Activated CD4-positive, alpha-beta T cell treated with anti-CD3 and anti-CD28 coated beads, Interleukin-2, amount 50 U/mL, for 24 hours (primary cell): ENCODE measurements around the gene KLHL29.

Source experiments
- DNase-seq, 2 donors: peaks; one replicate each; pipeline ENCODE4 v3.0.0-alpha.2; 2020; ENCODE audit warnings: low read depth in 1 of 2, low spot score in 1 of 2

The KLHL29 gene

DNA sequence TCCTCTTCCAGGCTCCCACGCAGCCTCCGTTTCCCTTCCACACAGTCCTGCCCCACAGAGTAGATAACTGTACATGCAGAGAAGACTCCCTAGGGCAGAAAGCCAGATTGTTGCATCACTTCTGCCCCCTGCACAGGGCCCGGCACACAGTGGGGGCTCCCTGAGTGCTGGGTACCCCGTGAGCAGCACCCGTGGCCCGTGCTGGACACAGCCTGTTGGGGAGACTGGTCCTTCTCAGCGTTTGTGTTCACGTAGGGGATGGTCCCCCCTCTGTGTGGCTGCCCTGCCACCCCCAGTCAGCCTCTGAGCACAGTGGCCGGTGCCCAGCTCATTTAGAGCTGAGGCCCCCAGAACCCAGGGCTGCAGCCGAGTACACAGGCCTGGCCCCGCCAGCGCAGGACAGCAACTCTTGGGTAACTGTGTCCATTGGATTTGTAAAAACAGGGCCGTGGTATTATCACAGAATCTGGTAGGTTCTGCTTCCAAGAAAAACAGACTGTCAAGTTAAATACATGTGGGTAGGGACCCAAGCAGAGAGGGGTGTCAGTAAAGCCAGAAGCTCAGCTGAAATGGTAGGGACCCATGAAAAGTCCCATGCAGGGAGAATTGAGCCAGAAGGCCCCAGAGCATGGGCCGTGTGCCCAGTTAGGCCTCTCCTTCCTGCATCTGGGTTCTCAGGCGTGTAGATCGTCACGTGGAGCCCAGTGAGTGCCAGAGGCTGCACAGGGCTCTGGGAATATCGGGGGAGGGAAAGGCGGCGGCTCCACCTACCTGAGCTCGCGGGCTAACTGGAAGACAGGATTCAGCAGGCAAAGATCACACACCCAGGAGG lies 284.6 kb downstream of the KLHL29 start:
- DNase-seq: no peak

DNA sequence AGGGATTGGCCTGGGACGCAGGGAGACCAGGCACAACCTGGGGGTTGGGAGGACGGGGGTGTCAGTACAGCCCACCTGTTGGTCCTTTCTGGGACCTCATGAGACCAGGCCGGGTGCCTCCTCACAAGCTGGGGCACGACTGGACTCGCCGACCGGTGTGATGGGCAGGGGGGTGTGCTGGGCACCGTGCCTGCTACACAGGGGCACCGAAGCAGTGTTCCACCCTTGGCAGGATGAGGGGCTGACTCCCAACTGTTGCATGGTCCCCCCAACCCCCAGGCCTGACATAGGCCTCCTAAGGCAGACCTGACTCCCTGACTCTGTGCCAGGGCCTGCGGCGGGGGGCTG lies 285.2 kb downstream of the KLHL29 start:
- DNase-seq: no peak

DNA sequence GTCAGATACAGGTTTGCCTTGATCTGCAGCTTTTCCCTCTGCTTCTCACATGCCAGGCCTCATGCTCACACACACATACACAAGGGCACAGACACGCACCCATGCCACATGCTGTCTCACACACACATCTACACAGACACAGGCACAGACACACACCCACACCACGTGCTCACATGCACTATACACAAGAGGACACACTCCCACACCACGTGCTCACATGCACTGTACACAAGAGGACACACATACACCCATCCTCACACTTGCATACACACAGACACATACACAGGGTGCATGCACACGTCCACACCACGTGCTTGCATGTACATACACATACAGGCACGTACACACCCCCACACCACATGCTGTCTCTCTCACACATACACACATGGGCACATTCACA lies 288.1 kb downstream of the KLHL29 start:
- no peak for DNase-seq

DNA sequence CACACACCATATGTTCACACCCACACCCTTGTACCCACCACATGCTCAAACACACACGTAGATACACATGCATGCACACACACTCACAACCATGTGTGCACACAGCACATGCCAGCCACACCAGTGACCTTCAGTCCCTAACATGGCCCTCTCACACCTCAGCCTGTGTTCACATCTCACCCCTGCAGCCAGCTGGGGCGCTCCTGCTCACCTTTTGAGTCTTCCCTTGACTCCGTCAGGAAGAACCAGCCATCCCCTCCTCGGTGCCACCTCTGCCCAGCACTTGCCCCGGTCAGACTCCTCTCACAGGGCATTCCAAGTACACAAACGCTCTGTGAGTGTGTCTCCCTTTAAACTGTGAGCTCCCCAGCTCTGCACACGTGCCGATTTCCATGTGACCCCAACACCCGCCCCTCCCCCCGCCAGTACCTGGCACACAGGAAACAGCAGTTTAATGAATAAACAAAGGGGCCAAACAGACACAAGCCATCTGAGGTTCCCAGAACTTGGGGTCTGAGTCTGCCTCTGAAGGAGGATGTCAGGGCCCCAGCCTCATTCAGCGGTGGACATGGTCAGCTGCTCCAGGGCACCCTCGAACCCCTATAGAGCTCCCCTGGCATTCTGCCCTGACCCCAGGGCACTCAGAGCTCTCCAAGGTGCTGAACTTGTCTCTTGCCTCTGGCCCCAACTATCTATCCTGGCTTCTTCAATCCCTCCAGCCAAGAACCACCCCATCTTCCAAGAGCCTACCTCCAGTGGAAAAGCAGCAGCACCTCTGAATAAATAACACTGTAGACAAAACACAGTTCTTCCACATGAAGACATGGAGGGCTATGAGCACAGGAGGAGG lies 289.1 kb downstream of the KLHL29 start:
- DNase-seq: no peak

DNA sequence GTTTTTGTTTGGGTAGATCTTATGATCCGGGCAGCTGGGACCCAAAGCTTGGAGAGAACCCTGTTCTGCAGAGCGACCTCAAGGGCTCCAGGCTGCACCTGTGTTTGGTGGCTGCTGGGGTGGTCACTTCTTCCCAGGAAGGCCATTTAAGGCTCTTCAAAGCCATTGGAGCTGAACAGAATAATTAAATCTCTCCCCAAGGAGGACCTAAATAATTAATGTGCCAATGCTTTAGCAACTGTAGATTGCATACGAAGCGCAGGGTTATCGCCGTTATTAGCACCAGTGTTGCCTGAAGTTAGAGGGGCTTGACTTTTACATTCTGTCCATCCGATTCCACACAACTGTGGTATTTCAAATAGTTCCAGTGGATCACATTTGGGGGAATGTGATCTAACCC lies 290.5 kb downstream of the KLHL29 start:
- no peak for DNase-seq

DNA sequence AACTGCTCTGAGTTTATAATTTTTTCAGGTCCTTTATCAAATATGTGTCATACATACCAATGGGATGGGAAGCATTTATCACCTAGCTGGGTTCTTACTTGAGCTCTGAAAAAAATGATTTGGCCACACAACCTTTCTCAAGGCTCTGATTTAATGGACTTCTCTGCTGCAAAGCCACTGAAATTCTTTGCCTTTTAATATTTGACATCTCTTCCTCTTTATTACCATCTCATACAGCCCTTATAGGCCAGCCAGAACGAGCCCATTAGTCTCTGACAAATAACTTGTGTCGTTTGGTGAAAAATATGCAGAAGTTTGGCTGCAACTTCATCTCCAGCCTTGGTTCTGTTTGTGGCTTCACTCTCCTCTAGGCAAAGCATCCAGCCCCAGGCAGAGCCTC lies 292.9 kb downstream of the KLHL29 start:
- no peak for DNase-seq

DNA sequence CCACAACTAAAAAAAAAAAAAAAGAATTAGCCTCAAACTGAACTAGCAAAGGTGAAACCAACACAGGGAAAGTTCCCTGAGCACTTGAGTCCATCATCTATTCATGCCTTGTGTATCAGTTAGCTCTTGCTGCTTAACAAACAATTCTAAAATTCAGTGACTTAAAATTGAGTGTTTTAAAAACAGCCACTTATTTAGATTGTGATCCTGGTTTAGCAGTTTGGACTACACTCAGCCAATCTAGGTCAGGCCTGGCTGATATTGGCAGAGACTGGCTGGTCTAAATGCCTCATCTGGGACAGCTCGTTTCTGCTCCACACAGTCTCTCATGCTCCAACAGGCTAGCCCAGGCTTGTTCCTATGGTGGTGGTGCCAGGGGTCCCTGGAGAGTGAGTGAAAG lies 294.1 kb downstream of the KLHL29 start:
- DNase-seq: no peak

DNA sequence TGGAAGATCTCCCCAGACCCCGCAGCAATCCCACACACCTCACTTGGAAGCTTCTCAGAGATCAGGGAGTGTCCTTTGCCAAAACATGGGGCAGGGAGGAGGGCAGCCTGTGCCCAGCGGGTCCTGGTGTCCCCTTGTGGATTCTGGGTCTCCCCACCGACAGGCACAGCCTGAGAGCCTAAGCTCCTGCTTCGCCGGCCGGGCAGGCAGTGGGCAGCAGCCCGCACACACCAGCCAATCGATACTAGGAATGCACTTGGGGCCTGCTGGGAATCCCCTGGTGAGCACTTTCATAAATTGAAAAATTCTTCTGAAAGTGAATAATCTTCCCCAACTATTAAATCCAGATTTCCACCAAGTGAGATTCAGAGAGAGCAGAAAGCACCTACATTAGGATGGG lies 296.0 kb downstream of the KLHL29 start:
- DNase-seq: no peak

DNA sequence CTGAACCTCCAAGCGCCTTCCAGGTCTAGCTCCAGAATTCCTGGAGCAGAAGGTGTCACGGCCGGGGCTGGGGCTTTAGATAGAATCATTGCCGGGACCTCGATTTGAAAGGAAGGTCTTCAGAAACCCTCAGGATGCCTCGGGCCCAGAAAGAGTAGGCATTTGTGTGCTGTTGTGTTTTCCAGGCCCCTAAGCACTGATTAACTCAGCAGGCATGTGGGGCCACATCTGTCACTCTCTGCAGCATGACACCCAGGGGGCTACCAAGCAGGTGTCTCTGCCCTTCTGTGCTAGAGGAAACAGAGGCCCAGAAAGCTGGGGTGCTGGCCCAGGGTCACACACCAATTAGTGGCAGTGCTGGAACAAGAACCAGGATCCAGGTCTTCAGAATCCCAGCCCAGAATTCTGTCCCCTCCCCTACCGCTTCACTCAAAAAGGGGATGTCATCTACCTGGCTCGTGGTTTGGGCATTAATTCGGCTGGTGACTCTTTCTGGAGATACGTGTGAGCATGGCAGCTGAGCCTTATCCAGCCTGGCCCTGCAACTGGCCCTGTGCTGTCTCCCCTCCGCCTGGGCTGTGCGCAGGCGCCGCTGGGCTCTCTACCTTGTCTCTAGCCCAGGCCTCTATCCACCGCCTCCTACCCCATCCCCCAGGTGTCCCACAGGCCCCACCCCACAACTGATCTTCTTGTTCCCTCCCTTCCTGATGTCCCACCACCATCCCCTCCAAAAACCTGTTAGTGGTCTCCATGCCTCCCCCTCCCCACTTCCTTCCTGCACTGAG lies 296.6 kb downstream of the KLHL29 start:
- DNase-seq: no peak

DNA sequence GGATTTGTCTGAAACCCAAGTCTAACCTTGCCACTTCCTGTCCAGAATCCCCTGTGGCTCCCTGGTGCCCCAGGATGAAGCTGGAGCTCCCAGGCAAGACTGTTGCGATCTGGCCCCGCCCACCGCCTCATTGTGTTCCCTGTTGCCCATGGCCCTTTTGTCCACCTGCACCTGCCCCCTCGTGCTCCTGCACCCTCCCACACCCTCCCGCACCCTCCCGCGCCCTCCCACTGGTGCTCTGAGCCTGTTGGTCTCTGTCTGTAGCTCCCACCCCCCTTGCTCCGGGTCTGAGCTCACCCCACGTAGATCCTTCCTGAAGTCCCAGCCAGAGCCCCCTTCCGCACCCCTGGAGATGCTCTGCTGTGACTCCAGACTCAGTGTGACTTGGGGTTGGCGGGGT lies 297.5 kb downstream of the KLHL29 start:
- DNase-seq: no peak

DNA sequence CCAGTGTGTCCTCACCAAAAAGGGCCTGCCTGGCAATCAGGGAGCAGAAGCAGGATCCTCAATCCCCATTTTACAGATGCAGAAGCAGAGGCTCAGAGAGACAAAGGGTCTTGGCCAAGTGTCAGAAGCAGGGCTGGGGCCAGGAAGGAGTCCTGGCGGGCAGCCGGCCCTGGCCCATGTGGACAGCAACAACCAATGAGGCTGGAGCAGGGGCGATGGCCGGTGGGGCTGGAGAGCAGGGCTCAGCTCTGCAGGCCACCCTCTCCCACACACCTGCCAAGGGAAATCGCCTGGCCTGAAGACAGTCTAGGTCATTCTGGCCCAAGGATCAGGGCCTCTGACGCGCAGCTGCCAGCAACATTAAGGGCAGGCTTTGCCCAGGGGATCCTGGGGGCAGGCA lies 298.0 kb downstream of the KLHL29 start:
- no peak for DNase-seq

DNA sequence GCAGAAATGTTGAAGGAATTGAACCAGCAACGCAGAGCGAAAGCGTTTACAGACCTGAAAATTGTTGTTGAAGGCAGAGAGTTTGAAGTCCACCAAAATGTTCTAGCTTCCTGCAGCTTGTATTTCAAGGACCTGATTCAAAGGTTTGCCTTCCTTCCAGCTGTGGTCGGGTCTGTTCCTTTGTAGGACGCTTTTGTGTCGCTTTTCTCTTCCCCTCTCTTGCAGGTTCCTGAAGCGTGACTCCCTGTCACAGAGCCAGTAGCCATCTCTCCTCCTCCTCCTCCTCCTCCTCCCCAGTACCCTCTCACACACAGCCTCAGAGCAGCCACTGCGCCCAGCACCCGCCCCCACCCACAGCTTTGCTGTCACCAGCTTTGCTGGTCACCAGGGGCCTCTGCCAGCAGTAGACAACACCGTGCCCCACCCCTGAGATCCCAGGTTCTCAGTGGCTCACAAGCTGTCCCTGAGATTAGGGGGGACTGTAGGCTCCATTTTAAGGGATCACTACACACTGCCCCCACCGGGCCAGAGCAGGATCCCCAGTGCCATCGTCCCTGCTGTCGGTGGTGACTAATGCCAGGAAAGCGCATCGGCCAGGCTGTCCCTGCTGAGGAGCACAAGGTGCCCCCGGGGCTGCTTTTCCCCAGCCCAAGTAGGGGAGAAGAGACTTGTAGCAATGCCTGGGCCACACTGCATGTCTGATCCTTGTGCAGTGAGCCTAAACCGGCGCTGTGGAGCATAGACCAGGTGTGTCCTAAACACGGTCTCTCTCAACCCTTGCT lies 299.6 kb downstream of the KLHL29 start:
- no peak for DNase-seq

DNA sequence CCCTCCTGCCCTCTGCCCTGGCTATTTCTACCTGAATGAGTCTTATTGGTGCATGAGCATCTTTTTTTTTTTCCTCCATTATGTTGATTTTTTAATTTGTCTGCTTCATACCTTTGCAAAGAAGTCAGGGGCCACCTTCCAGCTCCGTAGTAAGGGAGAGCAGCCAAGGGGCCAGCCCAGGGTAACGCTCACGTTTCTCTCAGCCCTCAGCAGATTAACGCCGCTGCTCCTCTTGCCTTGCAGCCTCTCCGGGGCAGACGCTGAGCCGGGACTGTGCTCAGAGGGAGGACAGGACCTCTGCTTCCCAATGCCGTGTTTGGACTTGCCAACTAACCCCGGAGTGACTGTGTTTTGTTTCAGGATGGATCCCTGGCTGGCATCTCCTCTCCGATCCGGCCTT lies 300.2 kb downstream of the KLHL29 start:
- no peak for DNase-seq

DNA sequence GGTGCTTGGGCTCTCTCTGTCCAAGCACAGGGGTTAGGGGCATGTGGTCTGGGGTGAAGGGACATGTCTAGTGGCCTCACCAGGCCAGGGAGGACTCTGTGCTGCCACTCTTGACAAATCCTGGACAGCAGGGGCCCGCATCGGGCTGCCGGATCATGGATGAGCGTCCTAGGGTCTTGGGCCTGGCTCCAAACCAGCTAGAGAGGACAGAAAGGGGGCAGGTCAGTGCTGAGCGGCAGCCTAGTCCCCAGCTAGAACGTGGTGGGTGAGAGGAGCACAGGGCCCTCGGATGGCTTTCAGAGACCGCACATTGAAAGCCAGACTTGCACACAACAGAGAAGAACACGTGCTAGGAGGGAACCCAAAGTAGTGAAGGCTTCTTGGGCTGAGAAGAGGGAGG lies 300.7 kb downstream of the KLHL29 start:
- no peak for DNase-seq

DNA sequence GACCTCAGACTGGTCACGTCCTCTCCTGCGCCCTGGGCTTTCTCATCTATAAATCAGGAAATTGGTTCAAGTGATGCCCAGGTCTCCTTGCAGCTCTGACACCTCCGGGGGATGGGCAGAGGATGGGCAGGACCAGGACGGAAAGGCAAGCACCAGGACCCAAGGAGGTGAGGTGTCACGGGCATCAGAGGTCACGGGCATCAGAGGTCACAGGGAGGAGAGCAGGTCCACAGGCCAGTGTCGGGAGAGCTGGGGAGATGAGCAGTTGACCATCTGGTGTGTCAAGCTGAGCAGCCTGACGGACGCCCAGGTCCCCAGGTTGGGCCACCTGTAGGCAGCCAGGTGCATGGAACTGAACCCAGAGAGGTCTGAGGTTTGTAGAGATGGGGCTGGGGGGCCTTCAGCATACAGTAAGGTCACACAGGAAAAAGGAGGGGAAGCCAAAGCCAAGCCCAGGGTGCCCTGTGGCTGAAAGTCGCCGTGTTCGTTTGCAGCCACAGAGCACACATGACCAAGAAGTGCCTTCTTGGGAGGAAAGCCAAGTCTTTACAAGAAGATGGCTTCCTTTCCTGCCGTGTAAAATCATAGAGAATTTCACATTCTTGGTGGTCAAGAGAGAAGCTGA lies 301.5 kb downstream of the KLHL29 start:
- no peak for DNase-seq

DNA sequence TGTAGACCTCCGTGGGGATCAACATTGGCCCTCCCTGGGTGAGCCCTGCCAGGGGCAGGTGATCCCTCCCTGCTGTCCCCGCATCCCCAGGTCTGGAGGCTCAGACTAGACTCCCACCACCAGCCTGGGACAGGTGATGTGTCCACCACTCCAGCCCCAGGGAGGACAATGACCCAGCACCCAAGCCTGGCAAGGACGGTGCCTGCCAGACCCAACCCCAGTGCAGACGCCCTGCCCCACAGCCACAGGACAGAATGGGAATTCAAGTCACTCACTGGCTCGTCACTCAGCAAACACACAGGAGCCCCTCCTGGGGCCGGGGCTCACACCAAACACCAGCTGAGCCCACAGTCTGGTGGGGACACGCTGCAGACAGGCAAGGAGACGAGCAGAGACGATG lies 302.2 kb downstream of the KLHL29 start:
- no peak for DNase-seq

DNA sequence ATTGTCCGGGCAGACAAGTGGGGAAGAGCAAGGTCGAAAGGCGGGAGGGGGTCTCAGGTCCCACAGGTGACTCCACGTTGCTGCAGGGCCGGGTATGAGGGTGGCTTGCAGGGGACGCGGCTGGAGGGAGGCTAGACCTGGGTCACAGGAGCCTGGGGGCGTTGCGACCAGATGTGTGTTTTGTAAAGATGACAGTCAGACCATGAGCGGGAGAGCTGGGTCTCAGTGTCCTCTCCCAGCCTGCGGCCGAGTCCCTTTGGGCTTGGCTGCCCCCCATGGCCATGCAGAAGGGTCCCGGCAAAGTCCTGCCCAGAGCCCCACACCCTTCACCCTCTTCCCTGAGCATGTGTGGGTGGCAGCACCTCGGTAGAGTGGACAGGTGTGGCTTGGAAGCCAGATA lies 302.7 kb downstream of the KLHL29 start:
- no peak for DNase-seq

DNA sequence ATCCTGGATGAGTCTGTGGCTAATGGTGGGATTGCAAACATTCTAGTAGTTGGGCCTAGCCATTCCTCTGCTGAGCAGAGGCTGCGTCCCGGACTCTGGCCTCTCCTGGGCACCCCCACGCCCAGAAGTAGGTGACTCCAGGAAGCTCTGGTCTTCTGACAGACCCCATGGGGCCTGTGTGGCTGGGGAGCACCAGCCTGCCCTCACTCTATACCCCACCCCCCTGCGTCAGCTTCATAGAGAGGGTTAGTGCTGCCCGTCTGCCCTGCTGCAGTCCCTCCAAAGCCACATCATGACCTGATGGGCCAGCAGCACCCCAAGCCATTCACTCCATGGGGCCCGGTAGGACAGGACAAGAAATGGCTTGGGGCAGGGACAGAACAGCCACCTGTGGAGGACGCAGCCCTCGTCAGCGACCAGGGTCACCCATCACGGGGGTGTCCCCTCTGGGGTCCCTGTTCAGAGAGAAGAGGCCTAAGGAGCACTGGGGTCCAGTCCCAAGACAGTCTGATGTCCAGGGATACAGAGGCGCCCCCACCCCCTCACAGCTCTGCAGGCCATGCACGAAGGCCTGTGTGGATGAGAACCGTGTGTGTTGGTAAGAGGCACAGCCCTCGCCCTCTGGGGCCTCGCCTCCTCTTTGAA lies 303.6 kb downstream of the KLHL29 start:
- no peak for DNase-seq

DNA sequence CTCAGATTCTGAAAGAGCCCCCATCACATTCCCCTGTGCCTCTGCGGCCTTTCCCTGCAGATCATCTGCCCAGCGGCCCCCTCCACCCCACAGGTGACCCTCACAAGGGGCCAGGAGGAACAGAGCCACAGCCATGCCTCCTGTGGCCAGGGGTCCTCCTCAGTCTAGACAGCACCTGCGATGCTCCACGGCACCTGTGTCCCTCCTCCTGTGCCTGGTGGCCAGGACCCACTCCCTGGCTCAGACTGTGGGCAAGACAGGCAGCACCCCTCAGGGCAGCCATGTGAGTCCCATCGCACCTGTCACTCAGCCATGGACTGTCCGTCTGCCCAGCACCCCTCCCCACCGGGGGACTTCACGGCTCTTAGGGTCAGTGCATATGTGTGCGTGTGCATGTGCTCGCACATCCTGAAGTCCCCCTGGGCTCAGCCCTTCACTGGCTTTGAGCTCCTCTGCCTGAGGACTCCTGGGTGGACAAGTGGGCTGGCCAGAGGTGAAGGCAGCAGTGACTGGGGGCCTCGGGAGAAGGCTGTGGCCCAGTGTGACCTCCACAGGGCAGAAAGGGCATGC lies 304.2 kb downstream of the KLHL29 start:
- DNase-seq: no peak

DNA sequence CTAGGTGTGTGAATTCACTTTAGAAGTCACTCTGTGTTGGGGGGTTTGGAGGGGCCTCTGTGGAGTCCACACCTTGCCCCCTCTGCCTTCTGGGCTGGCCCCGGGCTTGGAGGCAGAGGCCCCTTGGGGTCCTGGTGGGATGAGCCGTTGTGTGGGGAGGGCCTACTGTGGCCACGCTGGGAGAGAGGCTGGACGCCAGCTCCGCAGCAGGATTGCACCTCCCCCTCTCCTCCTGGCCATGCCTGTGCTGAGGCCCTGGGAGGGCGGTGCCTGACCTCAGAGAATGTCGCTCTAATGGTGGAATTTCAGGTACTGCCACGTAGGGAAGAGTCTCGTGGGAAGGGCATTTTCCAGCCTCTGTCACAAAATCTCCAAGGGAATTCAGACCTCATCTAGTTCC lies 304.9 kb downstream of the KLHL29 start:
- no peak for DNase-seq
